GM23338 (cell line): ENCODE results near the gene PWP2.

Source experiments
- CREB1 ChIP-seq: fragments of 250-450 bp; sonication (Bioruptor Pico); IDR thresholded peaks from 2 replicates; pipeline ENCODE4 v1.5.0; 2020; ENCODE audit warnings: low read depth, mild to moderate bottlenecking, moderate library complexity
- CTCF ChIP-seq, 2 experiments: fragments of 200-600 bp in 1 of 2; sonication (generic) in 1 of 2; conservative IDR thresholded peaks; 2 replicates each; pipeline versions ENCODE4 v1.5.1 to v1.6.1; 2016 to 2017; ENCODE audit warnings: antibody characterized with exemption in 2 of 2, low read depth in 2 of 2, mild to moderate bottlenecking in 2 of 2, moderate library complexity in 1 of 2
- EZH2 ChIP-seq: fragments of 200-600 bp; sonication (generic); IDR thresholded peaks from one replicate; pipeline ENCODE4 v1.8.0; 2017; ENCODE audit warnings: antibody characterized with exemption, mild to moderate bottlenecking, low read depth; ENCODE audit not compliant: unreplicated experiment
- EZH2phosphoT487 ChIP-seq: fragments of 200-600 bp; sonication (generic); IDR thresholded peaks from one replicate; pipeline ENCODE4 v1.8.1; 2018; ENCODE audit warnings: antibody characterized with exemption; ENCODE audit not compliant: unreplicated experiment
- JUNB ChIP-seq: IDR thresholded peaks from one replicate; pipeline ENCODE4 v1.6.1; 2016; ENCODE audit warnings: antibody characterized with exemption; ENCODE audit not compliant: unreplicated experiment
- POLR2AphosphoS5 ChIP-seq: IDR thresholded peaks from 2 replicates; pipeline ENCODE4 v1.6.1; 2016; ENCODE audit warnings: antibody characterized with exemption, low read depth
- REST ChIP-seq: IDR thresholded peaks from one replicate; pipeline ENCODE4 v1.6.1; 2018; ENCODE audit warnings: antibody characterized with exemption; ENCODE audit not compliant: unreplicated experiment
- STAT1 ChIP-seq: IDR thresholded peaks from one replicate; pipeline ENCODE4 v1.6.1; 2016; ENCODE audit warnings: antibody characterized with exemption; ENCODE audit not compliant: unreplicated experiment
- ZNF114 ChIP-seq: fragments of 250-450 bp; sonication (Bioruptor Pico); IDR thresholded peaks from 2 replicates; pipeline ENCODE4 v1.5.0; 2020; ENCODE audit warnings: mild to moderate bottlenecking, moderate library complexity

- no peak for TF ChIP-seq CTCF (conservative IDR thresholded peaks at IDR 0.05; ENCODE audit: low read depth in 2 of 2)
- no peak for TF ChIP-seq STAT1
- TF ChIP-seq POLR2AphosphoS5 = no peak
- TF ChIP-seq EZH2 = no peak
- no peak for TF ChIP-seq EZH2phosphoT487
- no peak for TF ChIP-seq CREB1 (CRISPR knock-in tag)
- TF ChIP-seq ZNF114 (CRISPR knock-in tag) = no peak
- TF ChIP-seq REST = no peak
- TF ChIP-seq JUNB = no peak
Observed at GRCh38 chr21:44090325-44090724, 16.9 kb upstream of the PWP2 start.
